Pons (tissue), 1 donor: ENCODE results near the gene SLC30A10.
"Not testable (repeated sequence)": the region's sequence is repeated elsewhere in the genome, so short reads cannot be mapped to it uniquely, and the experiment has no call there.

ENCODE experiments used
- DNase-seq: peaks from one replicate; pipeline ENCODE4 v3.0.0-alpha.2; 2016; ENCODE audit warnings: low spot score

The SLC30A10 gene

DNA sequence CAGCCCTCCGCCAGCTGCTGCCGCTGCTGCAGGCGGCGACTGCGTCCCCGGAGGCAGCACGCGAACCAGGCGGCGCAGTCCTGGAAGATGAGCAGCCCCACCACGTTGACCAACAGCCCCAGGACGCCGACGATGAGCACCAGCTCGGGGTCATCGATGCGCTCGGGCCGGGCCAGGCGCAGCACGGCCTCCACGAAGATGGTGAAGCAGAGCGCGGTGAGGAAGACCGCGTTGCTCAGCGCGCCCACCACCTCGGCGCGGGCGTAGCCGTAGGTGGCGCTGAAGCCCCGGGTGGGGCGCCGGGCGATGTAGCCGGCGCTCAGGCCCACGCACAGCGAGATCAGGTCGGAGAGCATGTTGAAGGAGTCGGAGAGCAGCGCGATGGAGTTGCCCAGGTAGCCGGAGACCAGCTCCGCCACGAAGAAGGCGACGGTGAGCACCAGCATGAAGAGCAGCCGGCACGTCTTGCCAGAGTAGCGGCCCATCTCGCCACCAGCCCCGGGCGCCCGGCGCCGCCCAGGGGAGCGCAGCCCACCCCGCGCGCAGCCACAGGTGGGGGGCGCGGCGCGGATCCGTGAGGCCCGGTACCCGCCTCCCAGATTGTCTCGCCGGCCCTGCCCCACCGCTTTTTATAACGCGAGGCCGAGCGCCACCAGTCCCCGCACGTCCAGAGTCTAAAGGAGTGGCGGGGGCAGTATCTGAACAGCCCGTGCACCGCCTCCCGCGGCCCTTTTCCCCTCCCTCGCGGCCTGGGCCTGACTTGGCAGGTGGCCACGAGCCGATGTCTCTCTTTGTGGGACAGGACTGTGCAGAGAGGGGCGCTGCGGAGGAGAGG is at the start of gene SLC30A10:
TSS of gene SLC30A10 (minus strand) at position 602 of the 835 bp plus-strand sequence. CDS start at position 485, 117 bp downstream.
- no peak for DNase-seq

DNA sequence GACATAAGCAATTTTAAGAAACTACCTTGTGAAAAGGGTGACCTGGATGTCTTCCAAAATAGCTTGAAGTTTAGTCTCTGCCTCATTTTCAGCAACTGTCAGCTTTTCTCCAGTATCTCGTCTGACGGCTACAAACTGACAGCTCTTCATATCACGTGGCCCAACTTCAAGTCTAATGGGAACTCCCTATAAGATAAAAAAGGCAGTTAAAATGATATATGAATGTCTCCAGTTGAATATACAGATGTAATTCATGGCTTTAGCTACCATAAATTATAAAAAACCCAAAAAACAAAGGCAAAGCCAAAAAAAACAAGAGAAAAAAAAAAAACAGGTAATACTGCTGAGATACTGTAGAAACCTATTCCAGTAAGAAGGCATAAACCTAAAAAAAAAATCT is 44.9 kb upstream of the SLC30A10 start:
- DNase-seq, result no peak

- no peak for DNase-seq
These were observed 39.0 kb upstream of the SLC30A10 start for GRCh38 chr1:219967361-219967760.

DNA sequence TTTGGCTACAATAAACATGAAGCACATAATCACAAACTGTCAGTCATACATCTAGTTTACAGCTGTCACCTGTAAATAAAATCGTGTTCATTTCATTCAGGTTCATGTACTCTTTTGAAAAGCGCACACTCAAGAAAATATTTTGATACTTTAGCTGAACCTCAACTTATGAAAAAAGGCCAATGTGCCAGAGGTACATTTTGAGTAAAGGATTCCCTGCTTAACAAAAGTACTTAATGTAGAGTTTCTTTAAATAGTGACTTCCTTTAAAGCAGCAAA is 37.7 kb upstream of the SLC30A10 start:
- DNase-seq, result no peak

DNA sequence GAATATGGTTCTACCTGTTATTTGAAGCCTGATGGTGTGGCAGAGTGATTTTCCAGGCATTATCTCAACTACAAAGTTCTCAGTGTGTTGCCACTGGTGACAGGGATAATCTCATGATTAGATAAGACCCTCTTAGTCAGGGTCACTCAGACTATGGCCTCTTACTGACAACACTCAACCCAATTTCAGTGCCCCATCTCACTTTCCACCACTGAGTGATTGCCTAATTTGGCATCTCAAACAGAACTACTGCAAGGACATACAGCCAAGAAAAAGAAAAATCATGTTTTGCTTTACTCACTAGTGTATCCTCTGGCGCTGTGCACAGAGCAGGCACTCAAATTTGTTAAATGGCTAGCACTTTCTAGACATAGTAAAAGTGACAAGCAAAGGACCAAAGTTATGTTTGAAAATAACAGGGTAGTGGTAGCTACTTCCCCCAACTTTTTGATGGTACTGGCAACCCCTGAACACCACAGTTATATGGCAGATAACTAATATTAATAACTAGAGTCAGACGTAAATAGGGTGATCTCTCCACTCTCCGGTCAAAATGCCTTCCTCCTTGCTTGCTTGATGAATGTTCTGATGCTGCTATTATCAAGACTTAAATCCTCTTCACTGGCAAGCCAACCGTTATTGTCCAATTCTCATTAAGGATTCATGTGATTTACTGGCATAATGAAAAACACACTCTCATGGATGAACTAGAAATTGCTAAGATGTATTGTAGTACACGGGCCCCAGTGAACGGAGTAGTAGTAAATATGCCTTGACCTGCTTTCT is 37.1 kb upstream of the SLC30A10 start:
- no peak for DNase-seq

GRCh38 chr1:219963432-219963831 is 35.1 kb upstream of the SLC30A10 start:
- DNase-seq, result no peak

DNA sequence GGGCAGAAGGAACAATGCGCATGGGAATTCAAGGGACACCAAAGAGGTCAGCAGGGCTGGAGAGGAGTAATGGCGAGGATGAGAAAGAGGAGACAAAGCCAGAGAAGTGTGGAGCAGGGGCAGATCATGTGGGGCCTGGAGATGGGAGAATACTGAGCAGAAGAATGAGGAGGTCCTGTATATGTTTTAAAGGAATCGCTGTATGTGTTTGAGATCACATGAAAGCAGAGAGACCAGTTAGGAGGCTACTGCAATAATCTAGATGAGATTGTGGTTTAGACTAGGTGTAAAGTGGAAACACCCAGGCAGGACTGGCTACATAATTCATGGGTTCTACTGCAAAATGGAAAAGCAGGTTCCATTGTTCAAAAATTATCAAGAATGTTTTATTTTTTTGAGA is 33.3 kb upstream of the SLC30A10 start:
- no peak for DNase-seq

- no peak for DNase-seq
These were observed 31.3 kb upstream of the SLC30A10 start for GRCh38 chr1:219959540-219960203.

DNA sequence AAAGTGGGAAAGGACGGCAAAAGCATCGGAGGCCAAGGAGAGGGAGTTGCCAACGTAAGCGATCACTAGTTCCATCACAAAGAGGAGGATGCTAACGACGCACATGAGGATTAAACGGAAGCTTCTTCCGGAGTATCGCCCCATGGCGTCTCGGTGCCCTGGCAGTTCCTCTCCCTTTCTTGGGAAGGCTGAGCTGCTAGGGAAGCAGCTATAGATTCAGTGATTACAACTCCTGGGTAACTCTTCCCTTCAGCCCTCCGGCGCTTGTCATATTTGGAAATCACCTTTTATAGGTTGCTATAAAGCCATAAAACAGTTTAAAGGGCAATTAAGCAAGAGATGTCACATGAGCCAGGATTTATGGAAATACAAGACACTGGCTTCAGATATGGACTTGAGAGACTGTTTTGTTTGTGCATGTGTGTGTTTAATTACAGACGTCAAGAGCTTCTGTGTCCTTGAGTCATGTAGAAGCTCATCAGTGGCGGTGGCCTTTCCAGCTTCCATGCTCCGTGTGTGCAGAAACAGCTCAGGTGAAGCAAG is 30.6 kb upstream of the SLC30A10 start:
- no peak for DNase-seq

- DNase-seq, result no peak
These were observed 26.5 kb upstream of the SLC30A10 start for GRCh38 chr1:219954736-219955421.

DNA sequence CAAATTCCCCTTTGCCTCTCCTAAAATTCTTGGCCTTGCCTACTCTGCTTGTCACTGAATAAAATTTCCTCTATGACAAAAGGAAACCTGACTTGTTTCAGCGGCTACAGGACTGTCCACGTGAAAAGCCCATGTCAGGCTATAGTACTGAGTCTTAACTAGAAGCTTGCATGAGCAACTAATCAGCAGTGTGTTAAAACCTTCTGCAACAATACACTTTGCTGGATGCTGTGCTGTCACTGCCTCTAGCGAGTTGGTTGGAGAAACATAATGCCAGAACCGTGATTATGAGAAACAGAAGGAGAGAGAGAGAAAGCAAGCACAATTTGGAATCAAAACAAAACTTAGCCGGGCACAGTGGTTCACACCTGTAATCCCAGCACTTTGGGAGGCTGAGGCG is 25.7 kb upstream of the SLC30A10 start:
- DNase-seq, result no peak

DNA sequence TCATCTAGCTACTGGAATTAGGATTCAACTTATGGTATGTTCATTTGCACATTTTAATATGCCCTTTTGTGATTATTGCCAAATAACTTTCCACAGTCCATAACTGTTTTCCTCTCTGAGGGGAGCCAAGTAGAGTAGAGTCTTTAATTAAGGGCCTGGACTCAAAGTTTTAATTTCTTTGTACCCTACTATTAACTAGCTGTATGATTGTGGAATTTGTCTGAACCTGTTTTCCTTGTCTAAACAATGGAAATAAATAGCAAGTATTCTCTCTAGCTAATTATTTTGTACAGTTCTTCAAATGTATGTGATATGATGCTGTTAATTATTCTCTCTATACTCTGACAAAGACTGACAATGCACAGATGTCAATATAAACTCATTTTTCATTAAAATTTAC is 24.0 kb upstream of the SLC30A10 start:
- no peak for DNase-seq

- not testable (repeated sequence) for DNase-seq
These were observed 20.9 kb upstream of the SLC30A10 start for GRCh38 chr1:219949227-219949626.

GRCh38 chr1:219948766-219949165 is 20.4 kb upstream of the SLC30A10 start:
- not testable (repeated sequence) for DNase-seq

DNA sequence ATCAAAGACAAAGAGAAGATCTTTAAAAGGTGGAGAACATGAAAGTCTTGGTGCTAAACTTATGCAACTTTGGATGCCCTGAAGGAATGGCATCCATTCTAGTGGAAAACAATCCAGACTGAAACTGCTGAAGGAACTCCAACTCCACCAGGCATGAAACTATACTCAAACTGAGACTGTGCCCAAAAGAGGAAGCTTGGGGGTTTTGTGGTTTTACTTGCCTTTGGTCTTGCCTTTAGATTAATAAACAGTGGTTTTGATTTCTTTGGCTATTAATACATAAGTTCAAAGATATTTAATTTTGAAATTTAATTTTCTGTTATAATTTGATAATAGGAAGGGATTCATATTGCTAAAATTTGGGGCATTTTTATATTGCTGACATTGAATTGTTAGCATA is 17.4 kb upstream of the SLC30A10 start:
- DNase-seq, result no peak

DNA sequence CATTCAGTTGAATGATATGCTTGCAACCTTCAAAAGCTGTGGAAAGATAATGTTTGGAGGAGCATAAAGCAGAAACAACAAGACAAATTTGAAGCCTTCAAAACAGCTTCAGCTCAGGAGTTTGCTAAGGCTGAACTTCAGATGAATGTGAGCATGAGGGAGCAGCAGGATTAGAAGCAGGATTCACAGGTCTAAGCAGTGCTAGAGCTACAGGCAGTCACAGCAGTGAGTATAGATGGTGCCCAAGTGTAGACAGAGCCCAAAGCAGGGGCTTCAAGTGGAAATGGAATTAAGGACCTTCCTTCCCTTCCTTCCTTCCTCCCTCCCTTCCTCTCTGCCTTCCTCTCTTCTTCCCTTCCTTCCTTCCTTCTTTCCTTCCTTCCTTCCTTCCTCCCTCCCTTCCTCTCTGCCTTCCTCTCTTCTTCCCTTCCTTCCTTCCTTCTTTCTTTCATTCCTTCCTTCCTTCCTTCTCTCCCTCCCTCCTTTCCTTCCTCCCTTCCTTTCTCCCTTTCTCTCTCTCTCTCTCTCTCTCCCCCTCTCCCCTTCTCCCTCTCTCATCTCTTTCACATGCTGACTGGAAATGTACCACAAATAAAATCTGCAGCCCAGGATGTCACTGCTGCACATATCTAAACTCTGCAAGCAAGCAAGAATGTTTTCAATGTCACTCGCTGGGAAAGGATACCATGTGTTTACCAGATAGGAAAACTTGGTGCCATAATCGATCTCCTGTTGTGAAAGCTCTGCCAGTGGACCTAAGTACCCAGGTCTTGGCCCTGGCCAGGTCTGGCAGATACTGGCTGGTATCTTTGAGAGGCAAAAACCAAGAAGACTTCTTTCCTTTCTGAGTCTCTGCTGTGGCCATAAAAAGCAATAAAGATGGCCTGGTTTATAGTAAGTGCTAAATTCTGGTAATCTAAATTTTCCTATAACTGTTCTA is 13.1 kb upstream of the SLC30A10 start:
- no peak for DNase-seq

- no peak for DNase-seq
These were observed 12.3 kb upstream of the SLC30A10 start for GRCh38 chr1:219940707-219941106.

DNA sequence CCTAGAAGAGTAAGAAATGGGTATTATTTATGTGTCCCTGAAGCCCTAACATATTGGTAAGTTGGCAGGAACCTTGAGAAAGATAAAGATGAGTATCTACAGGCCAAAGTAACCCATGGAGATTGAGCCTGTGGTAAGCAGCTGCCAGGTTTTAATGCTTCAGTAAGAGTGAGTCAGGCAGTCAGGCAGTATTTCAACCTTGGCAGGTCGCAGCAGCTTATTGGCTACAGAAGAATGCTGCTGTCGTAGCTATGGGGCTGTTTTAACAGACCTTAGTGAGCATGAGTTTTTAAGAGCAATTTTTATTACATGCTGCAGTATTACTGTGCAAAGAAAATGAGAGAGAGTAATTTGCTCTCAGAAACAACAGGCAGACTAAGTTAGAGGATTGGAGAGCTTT is 10.3 kb upstream of the SLC30A10 start:
- DNase-seq, result no peak

DNA sequence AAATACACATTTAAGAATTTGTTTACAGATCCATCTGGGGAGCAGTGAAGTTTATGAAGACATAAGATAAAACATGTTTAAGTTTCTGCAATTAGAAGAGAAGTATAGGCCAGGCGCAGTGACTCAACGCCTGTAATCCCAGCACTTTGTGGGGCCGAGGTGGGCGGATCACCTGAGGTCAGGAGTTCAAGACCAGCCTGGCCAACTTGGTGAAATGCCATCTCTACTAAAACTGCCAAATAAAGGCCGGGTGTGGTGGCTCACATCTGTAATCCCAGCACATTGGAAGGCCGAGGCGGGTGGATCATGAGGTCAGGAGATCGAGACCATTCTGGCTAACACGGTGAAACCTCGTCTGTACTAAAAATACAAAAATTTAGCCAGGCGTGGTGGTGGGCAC is 5.4 kb upstream of the SLC30A10 start:
- not testable (repeated sequence) for DNase-seq

DNA sequence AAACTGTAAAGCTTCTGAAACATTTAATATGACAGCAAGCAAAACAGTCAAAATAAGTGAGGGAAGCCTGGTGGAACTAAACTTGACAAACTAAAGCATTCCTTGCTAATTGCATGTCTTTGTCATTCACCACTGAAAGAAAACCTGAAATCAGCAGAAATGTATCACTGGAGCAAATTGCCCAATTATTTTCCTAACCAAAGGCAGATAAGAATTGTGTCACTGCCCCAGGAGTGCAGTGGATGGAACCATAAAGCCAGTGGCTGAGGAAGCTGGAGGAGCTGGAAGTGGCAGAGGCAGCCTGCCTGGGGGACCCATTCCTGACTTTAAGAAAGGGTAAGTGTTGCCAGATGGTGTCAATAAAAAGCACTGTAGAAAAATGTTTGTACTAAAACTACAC is 2.7 kb upstream of the SLC30A10 start:
- DNase-seq, result no peak

DNA sequence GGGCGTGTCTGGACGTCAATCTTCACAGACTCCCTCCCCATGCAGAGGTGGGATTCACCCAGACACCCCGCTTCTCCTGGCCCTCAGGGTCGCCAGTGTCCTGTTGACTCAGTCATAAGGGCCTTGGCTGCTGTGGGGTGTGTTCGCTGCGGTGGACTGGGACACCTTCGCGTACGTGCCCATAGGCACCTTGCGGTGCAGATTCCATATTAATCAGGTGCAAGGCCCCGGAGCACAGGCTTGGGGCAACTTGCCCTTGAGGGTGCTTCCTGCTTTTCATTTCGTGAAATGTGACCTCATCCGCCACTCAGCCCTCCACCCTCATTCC is 398 bp upstream of the SLC30A10 start:
- no peak for DNase-seq
